Measurements from ENCODE around the gene CYP27B1.

Gene CYP27B1

DNA sequence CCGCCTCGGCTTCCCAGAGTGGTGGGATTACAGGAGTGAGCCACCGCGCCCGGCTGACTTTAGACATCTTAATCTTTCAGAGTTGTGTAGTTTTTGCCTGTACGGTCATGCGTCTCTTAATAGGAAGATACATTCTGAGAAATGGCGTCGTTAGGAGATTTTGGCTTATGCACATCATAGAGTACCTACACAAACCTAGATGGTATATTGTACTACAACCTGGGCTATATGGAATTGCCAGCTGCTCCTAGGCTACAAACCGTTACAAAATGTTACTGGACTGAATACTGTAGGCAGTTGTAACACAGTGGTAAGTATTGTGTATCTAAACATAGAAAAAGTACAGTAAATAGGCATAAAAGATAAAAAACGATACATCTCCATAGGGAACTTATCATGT, 17.0 kb upstream of the CYP27B1 start:
- peak overlapping the region; percentile 91; the same call in 1 of the 2 replicates for H3K4me2 ChIP-seq (ENCODE audit: low read depth, low read length)
- no peaks in the 10 kb centered on the region for H4K20me1 ChIP-seq (ENCODE audit: insufficient read depth, low read length)
- H3K9ac ChIP-seq (ENCODE audit: low read length), result no peak overlapping the region

DNA sequence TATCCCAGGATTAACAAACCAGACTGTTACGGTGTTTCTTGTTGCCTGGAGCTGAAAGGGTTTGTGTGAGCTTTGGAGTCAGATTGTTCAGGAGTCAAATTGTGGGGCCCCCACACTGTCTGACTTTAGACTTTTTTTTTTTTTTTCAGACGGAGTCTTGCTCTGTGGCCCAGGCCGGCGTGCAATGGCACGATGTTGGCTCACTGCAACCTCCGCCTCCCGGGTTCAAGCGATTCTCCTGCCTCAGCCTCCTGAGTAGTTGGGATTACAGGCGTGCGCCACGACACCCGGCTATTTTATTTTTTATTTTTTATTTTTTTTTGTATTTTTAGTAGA, 16.6 kb upstream of the CYP27B1 start:
- Histone ChIP-seq H4K20me1 (ENCODE audit: insufficient read depth, low read length) (no peaks in the 10 kb centered on the region), H3K4me1 (ENCODE audit: low read length) (peaks cover 12% of the 10 kb centered on the region), H3K27ac (ENCODE audit: low read length) (no peak overlapping the region), H3K79me2 (ENCODE audit: low read length) (peaks cover 39% of the 10 kb centered on the region), H3K27me3 (replicated peaks; ENCODE audit: insufficient read depth, low read length) (no peaks in the 10 kb centered on the region), H3K9me3 (replicated peaks; ENCODE audit: insufficient read depth, low read length) (no peaks in the 10 kb centered on the region), H3K4me2 (ENCODE audit: low read depth, low read length) (peak overlapping the region; percentile 91), H2AFZ (ENCODE audit: low read length) (0 out of 2 replicates have a peak overlapping the region, but pooled peaks have one; percentile 98), H3K36me3 (replicated peaks; ENCODE audit: insufficient read depth, low read length) (0 out of 2 replicates have a peak, but pooled peaks cover 8% of the 10 kb centered on the region), H3K4me3 (ENCODE audit: low read length) (peak overlapping the region; percentile 100), H3K9ac (ENCODE audit: low read length) (peak overlapping the region; percentile 95), H3F3A (ENCODE audit: insufficient read depth, low read length) (0 out of 2 replicates have a peak, but pooled peaks cover 3% of the 10 kb centered on the region), H3K9me2 (replicated peaks; ENCODE audit: insufficient read depth, low read length) (no peaks in the 10 kb centered on the region)
- DNase-seq, result no peak
- TF ChIP-seq EZH2 (optimal IDR thresholded peaks at IDR 0.05; ENCODE audit: low read depth, low read length) (no peak), EZH2phosphoT487 (IDR thresholded peaks at IDR 0.05; ENCODE audit: low read length) (no peak)
- TF ChIP-seq, protein P1, sequence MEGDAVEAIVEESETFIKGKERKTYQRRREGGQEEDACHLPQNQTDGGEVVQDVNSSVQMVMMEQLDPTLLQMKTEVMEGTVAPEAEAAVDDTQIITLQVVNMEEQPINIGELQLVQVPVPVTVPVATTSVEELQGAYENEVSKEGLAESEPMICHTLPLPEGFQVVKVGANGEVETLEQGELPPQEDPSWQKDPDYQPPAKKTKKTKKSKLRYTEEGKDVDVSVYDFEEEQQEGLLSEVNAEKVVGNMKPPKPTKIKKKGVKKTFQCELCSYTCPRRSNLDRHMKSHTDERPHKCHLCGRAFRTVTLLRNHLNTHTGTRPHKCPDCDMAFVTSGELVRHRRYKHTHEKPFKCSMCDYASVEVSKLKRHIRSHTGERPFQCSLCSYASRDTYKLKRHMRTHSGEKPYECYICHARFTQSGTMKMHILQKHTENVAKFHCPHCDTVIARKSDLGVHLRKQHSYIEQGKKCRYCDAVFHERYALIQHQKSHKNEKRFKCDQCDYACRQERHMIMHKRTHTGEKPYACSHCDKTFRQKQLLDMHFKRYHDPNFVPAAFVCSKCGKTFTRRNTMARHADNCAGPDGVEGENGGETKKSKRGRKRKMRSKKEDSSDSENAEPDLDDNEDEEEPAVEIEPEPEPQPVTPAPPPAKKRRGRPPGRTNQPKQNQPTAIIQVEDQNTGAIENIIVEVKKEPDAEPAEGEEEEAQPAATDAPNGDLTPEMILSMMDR (IDR thresholded peaks at IDR 0.05; ENCODE audit: low read length), result no peak

More for the DNA sequence above, 17.0 kb upstream of the CYP27B1 start:
- Histone ChIP-seq H3K9me2 (replicated peaks; ENCODE audit: insufficient read depth, low read length) (no peaks in the 10 kb centered on the region), H3F3A (ENCODE audit: insufficient read depth, low read length) (0 out of 2 replicates have a peak, but pooled peaks cover 3% of the 10 kb centered on the region), H3K27ac (ENCODE audit: low read length) (no peak overlapping the region), H3K79me2 (ENCODE audit: low read length) (peaks cover 42% of the 10 kb centered on the region), H3K4me3 (ENCODE audit: low read length) (no peak overlapping the region), H2AFZ (ENCODE audit: low read length) (no peak overlapping the region), H3K27me3 (replicated peaks; ENCODE audit: insufficient read depth, low read length) (no peaks in the 10 kb centered on the region), H3K36me3 (replicated peaks; ENCODE audit: insufficient read depth, low read length) (0 out of 2 replicates have a peak, but pooled peaks cover 8% of the 10 kb centered on the region), H3K9me3 (replicated peaks; ENCODE audit: insufficient read depth, low read length) (no peaks in the 10 kb centered on the region), H3K4me1 (ENCODE audit: low read length) (peaks cover 12% of the 10 kb centered on the region)
- TF ChIP-seq, protein P1 (IDR thresholded peaks at IDR 0.05; ENCODE audit: low read length), result no peak
- no peak for TF ChIP-seq EZH2phosphoT487 (IDR thresholded peaks at IDR 0.05; ENCODE audit: low read length)
- no peak for TF ChIP-seq EZH2 (optimal IDR thresholded peaks at IDR 0.05; ENCODE audit: low read depth, low read length)
- no peak for DNase-seq

DNA sequence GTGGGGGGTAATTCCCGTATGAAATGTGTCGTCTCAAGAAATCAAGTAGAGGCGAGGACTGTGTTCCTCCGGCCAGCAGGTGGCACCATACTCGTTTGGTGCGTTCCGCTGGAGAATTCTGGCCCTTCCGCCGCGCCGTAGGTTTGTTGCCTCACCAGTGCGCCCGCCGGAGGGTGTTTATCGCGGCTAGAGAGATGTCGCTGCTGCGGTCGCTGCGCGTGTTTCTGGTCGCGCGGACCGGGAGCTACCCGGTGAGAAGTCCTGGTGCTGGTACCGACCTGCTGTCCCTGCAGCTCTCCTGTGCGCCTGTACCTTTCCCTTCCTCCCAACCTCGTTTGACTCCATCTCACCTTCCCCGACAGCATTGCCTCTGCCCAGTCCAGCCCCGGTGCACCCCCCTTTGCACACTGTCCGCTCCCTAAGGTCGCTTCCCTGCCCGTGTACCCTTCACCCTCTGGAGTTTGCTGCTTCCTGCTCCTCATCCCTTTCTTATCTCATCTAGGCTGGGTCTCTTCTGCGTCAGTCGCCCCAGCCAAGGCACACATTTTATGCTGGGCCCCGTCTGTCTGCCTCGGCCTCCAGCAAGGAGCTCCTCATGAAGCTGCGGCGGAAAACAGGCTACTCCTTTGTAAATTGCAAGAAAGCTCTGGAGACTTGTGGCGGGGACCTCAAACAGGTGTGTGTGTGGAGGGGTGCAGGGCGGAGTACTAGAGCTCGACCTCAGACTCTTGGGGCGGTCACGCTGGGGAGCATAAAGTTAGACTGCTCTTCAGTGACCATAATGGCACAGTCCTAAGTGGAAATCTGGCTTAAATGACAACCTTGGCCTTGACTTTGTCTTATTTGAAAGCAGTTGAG, 16.0 kb upstream of the CYP27B1 start, which contains the start of gene TSFM:
TSFM (plus strand) TSS at position 180 of the 858 bp plus-strand sequence; CDS start at position 195, 15 bp downstream.
- H3K9me3 ChIP-seq (replicated peaks; ENCODE audit: insufficient read depth, low read length), result no peaks in the 10 kb centered on the region
- 0 out of 2 replicates have a peak, but pooled peaks cover 8% of the 10 kb centered on the region for H3K36me3 ChIP-seq (replicated peaks; ENCODE audit: insufficient read depth, low read length)
- H3K4me3 ChIP-seq (ENCODE audit: low read length), result peak within 1 kb of the TSS; percentile 100
- TF ChIP-seq, protein P1 (IDR thresholded peaks at IDR 0.05; ENCODE audit: low read length), result peak; percentile 91
- no peak for TF ChIP-seq EZH2 (optimal IDR thresholded peaks at IDR 0.05; ENCODE audit: low read depth, low read length)
- peak within 1 kb of the TSS; percentile 91 for H3K4me2 ChIP-seq (ENCODE audit: low read depth, low read length)
- DNase-seq, result peak; percentile 96
- H3K79me2 ChIP-seq (ENCODE audit: low read length), result peaks cover 38% of the 10 kb centered on the region
- no peaks in the 10 kb centered on the region for H3K27me3 ChIP-seq (replicated peaks; ENCODE audit: insufficient read depth, low read length)
- peak within 1 kb of the TSS; percentile 98 for H2AFZ ChIP-seq (ENCODE audit: low read length)
- peak within 1 kb of the TSS; percentile 42; the same call in 1 of the 2 replicates for H3K27ac ChIP-seq (ENCODE audit: low read length)
- H3K4me1 ChIP-seq (ENCODE audit: low read length), result peaks cover 12% of the 10 kb centered on the region
- H3K9me2 ChIP-seq (replicated peaks; ENCODE audit: insufficient read depth, low read length), result no peaks in the 10 kb centered on the region
- H3F3A ChIP-seq (ENCODE audit: insufficient read depth, low read length), result 0 out of 2 replicates have a peak, but pooled peaks cover 3% of the 10 kb centered on the region
- peak within 1 kb of the TSS; percentile 95 for H3K9ac ChIP-seq (ENCODE audit: low read length)
- no peaks in the 10 kb centered on the region for H4K20me1 ChIP-seq (ENCODE audit: insufficient read depth, low read length)
